DOHH2 (cell line): ENCODE data around the gene PSPH.
"Not testable (repeated sequence)": the region's sequence is repeated elsewhere in the genome, so short reads cannot be mapped to it uniquely, and the experiment has no call there.

Experiments
- H3F3A ChIP-seq: fragments of 200-600 bp; sonication (generic), shearing (Covaris generic); 2 replicates; pipeline ENCODE4 v1.6.0; 2016; ENCODE audit warnings: antibody characterized with exemption, mild to moderate bottlenecking; ENCODE audit not compliant: control insufficient read depth, insufficient read depth
- H3K27ac ChIP-seq: fragments of 200-600 bp; sonication (generic); 2 replicates; pipeline ENCODE4 v1.5.1; 2014; ENCODE audit warnings: low read depth, mild to moderate bottlenecking, low read length, moderate library complexity
- H3K27me3 ChIP-seq: fragments of 200-600 bp; sonication (generic); 2 replicates; pipeline ENCODE4 v1.6.1; 2014; ENCODE audit warnings: mild to moderate bottlenecking, low read length, mixed read lengths; ENCODE audit not compliant: control insufficient read depth
- H3K36me3 ChIP-seq: fragments of 200-600 bp; sonication (generic); 2 replicates; pipeline ENCODE4 v1.6.1; 2014; ENCODE audit warnings: mild to moderate bottlenecking, low read length, moderate library complexity, mixed read lengths; ENCODE audit not compliant: control insufficient read depth
- H3K4me1 ChIP-seq: fragments of 200-600 bp; sonication (generic); 2 replicates; pipeline ENCODE4 v1.6.1; 2014; ENCODE audit warnings: mild to moderate bottlenecking, low read length, mixed read lengths; ENCODE audit not compliant: control insufficient read depth
- H3K4me2 ChIP-seq: fragments of 200-600 bp; sonication (generic); 2 replicates; pipeline ENCODE4 v1.6.0; 2014; ENCODE audit warnings: mild to moderate bottlenecking, low read length, moderate library complexity
- H3K4me3 ChIP-seq: fragments of 200-600 bp; sonication (generic); 2 replicates; pipeline ENCODE4 v1.5.1; 2014; ENCODE audit warnings: mild to moderate bottlenecking, low read length, mixed read lengths
- H3K79me2 ChIP-seq: fragments of 200-600 bp; sonication (generic); 2 replicates; pipeline ENCODE4 v1.6.1; 2014; ENCODE audit warnings: mild to moderate bottlenecking, low read length, mixed read lengths; ENCODE audit not compliant: control insufficient read depth
- H3K9me2 ChIP-seq: fragments of 200-600 bp; sonication (generic); replicated peaks from 2 replicates; pipeline ENCODE4 v1.6.1; 2014; ENCODE audit warnings: mild to moderate bottlenecking, low read length, mixed read lengths; ENCODE audit not compliant: control insufficient read depth
- H3K9me3 ChIP-seq: fragments of 200-600 bp; sonication (generic); 2 replicates; pipeline ENCODE4 v1.6.1; 2014; ENCODE audit warnings: antibody characterized with exemption, low read length, mixed read lengths; ENCODE audit not compliant: control insufficient read depth, insufficient read depth
- H4K20me1 ChIP-seq: fragments of 200-600 bp; sonication (generic); 2 replicates; pipeline ENCODE4 v1.6.0; 2014; ENCODE audit warnings: low read depth, mild to moderate bottlenecking, antibody characterized with exemption, low read length, moderate library complexity; ENCODE audit not compliant: control insufficient read depth, insufficient read depth
- CTCF ChIP-seq: fragments of 200-600 bp; sonication (generic); IDR thresholded peaks from one replicate; pipeline ENCODE4 v1.5.1; 2014; ENCODE audit warnings: antibody characterized with exemption, mild to moderate bottlenecking, low read depth, low read length; ENCODE audit not compliant: poor library complexity, severe bottlenecking
- EZH2phosphoT487 ChIP-seq: fragments of 200-600 bp; sonication (generic); IDR thresholded peaks from 2 replicates; pipeline ENCODE4 v1.6.1; 2017; ENCODE audit warnings: borderline replicate concordance, mild to moderate bottlenecking, antibody characterized with exemption, low read length, moderate library complexity, mixed read lengths

Gene PSPH

DNA sequence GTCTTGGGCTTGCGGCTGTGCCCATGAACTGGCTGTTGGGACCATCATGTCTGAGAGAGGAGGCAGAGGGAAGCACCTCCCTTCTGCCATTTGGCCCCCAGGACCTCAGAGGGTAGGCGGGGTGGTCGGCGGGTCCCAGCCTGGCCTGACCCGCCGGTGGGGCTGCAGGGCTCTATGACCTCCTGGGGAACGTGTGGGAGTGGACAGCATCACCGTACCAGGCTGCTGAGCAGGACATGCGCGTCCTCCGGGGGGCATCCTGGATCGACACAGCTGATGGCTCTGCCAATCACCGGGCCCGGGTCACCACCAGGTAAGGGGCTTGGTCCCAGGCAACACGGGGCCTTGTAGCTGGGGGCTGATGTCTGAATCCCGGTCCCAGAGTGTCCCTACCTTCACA is 27.0 kb upstream of the PSPH start:
- no peak overlapping the region for H3K27ac ChIP-seq

DNA sequence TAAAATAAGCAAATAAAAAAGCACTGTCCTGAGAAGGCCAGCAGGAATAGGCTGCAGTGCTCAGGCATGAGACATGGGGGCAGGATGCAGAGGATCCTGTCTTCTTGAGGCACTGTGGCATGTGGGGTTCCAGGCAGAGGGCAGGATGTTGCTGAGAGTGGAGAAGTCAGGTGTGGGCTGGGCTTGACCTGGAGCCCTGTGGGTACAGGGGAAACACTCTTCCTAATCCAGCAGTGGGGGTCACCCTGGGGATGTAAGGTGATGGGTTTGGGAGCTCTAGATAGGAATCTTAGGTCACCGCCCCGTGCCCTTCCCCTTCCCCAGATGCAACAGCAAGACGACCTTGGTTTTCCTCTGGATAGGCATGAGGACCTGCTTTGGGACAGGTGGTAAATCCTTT is 26.4 kb upstream of the PSPH start:
- Histone ChIP-seq H3F3A (peaks cover 9% of the 10 kb centered on the region), H3K79me2 (no peaks in the 10 kb centered on the region), H4K20me1 (no peaks in the 10 kb centered on the region), H3K9me3 (no peaks in the 10 kb centered on the region), H3K27ac (no peak overlapping the region), H3K9me2 (no peaks in the 10 kb centered on the region), H3K36me3 (peaks cover 54% of the 10 kb centered on the region), H3K4me1 (peaks cover 4% of the 10 kb centered on the region), H3K27me3 (no peaks in the 10 kb centered on the region), H3K4me2 (no peak overlapping the region), H3K4me3 (no peak overlapping the region)
- TF ChIP-seq EZH2phosphoT487 = no peak
- TF ChIP-seq CTCF = no peak

More for the DNA sequence above, 27.0 kb upstream of the PSPH start:
- no peak overlapping the region for H3K4me3 ChIP-seq
- H3K4me2 ChIP-seq = no peak overlapping the region
- peaks cover 4% of the 10 kb centered on the region; the same call in 1 of the 2 replicates for H3F3A ChIP-seq
- H3K4me1 ChIP-seq = peaks cover 4% of the 10 kb centered on the region
- H4K20me1 ChIP-seq = peaks cover under 1% of the 10 kb centered on the region; the same call in 1 of the 2 replicates
- peaks cover 49% of the 10 kb centered on the region for H3K36me3 ChIP-seq
- no peaks in the 10 kb centered on the region for H3K27me3 ChIP-seq
- TF ChIP-seq CTCF (no peak), EZH2phosphoT487 (no peak)
- H3K79me2 ChIP-seq = no peaks in the 10 kb centered on the region
- H3K9me2 ChIP-seq = no peaks in the 10 kb centered on the region
- no peaks in the 10 kb centered on the region for H3K9me3 ChIP-seq

- Histone ChIP-seq H3K9me3 (no peaks in the 10 kb centered on the region), H3K79me2 (no peaks in the 10 kb centered on the region), H3K4me2 (peak overlapping the region; percentile 3; the same call in 1 of the 2 replicates), H3K36me3 (peaks cover 57% of the 10 kb centered on the region), H3K27me3 (no peaks in the 10 kb centered on the region), H3K4me1 (peaks cover 4% of the 10 kb centered on the region), H3K4me3 (no peak overlapping the region), H4K20me1 (no peaks in the 10 kb centered on the region), H3F3A (peaks cover 9% of the 10 kb centered on the region), H3K9me2 (no peaks in the 10 kb centered on the region), H3K27ac (no peak overlapping the region)
- TF ChIP-seq EZH2phosphoT487 (no peak), CTCF (peak; percentile 98)
Measured at GRCh38 chr7:56074371-56074791, 23.1 kb upstream of the PSPH start.

GRCh38 chr7:56066376-56066775 is 15.1 kb upstream of the PSPH start:
- not testable (repeated sequence) for H3K4me2 ChIP-seq, H3K9me2 ChIP-seq, H3K27me3 ChIP-seq, H3K4me3 ChIP-seq, H3K9me3 ChIP-seq, H4K20me1 ChIP-seq, H3K27ac ChIP-seq
- H3K79me2 ChIP-seq = peaks cover 33% of the 10 kb centered on the region
- H3K4me1 ChIP-seq = peaks cover 27% of the 10 kb centered on the region
- peaks cover 64% of the 10 kb centered on the region for H3K36me3 ChIP-seq
- peaks cover 29% of the 10 kb centered on the region for H3F3A ChIP-seq
